H1 (cell line): ENCODE results near the gene ADAM22. TPM values are rescaled to one million over a fixed set of nuclear protein-coding genes. Genes with fewer than 3 reads are reported as not detected.

ENCODE experiments used
- CTCF ChIA-PET: fragments of 300-600 bp; sonication (Branson Sonifier 250); formaldehyde crosslinking; loops from one replicate; lab custom pipeline; 2021; ENCODE audit not compliant: partially characterized antibody; lab: Charles Lee
- POLR2A ChIA-PET: fragments of 300-600 bp; sonication (Branson Sonifier 250); formaldehyde crosslinking; loops from one replicate; lab custom pipeline; 2021; ENCODE audit warnings: inconsistent platforms; ENCODE audit not compliant: partially characterized antibody; lab: Charles Lee
- DNase-seq, 2 experiments: peaks; one replicate each; pipeline versions ENCODE4 v3.0.0 to v3.0.0-alpha.2; 2010 to 2022; ENCODE audit warnings: low spot score in 2 of 2, low read depth in 1 of 2, mixed read lengths in 1 of 2
- FAIRE-seq: peaks from 2 replicates; lab custom pipeline; 2011; peaks lifted over from hg19 to GRCh38; lab: Jason Lieb, UNC
- H2AFZ ChIP-seq: 2 replicates; pipeline ENCODE4 v1.8.1; 2012; ENCODE audit warnings: low read length, inconsistent platforms
- H2AK5ac ChIP-seq: 2 replicates; pipeline ENCODE4 v1.6.1; 2013; ENCODE audit warnings: low read depth, low read length
- H2BK120ac ChIP-seq: replicated peaks from 2 replicates; pipeline ENCODE3; 2013; ENCODE audit warnings: low read depth, low read length, inconsistent platforms
- H2BK12ac ChIP-seq: 2 replicates; pipeline ENCODE4 v1.6.1; 2013; ENCODE audit warnings: low read depth, low read length
- H2BK15ac ChIP-seq: 2 replicates; pipeline ENCODE4 v1.6.1; 2013; ENCODE audit warnings: low read length
- H2BK20ac ChIP-seq: 2 replicates; pipeline ENCODE4 v1.6.1; 2013; ENCODE audit warnings: low read length
- H2BK5ac ChIP-seq: 2 replicates; pipeline ENCODE4 v1.6.1; 2013; ENCODE audit warnings: low read depth, low read length
- H3K14ac ChIP-seq: 2 replicates; pipeline ENCODE4 v1.6.1; 2013; ENCODE audit warnings: inconsistent platforms; ENCODE audit not compliant: insufficient read length
- H3K18ac ChIP-seq: 2 replicates; pipeline ENCODE4 v1.6.1; 2013; ENCODE audit warnings: low read length; ENCODE audit errors: extremely low read depth
- H3K23ac ChIP-seq: 2 replicates; pipeline ENCODE4 v1.6.1; 2013; ENCODE audit warnings: inconsistent platforms; ENCODE audit not compliant: insufficient read length
- H3K23me2 ChIP-seq: 2 replicates; pipeline ENCODE4 v1.6.1; 2013; ENCODE audit warnings: low read depth, low read length
- H3K27ac ChIP-seq: 2 replicates; pipeline ENCODE4 v1.6.1; 2011; ENCODE audit warnings: low read depth, low read length, inconsistent platforms
- H3K27me3 ChIP-seq, 4 experiments: replicated peaks in 1 of 4; 1 replicate in 1 of 4; 2 replicates in 3 of 4; pipeline versions ENCODE4 v1.6.1 to v1.8.1; 2011 to 2013; ENCODE audit warnings: low read length in 3 of 4, mild to moderate bottlenecking in 3 of 4, inconsistent platforms in 2 of 4, mixed read lengths in 2 of 4, moderate library complexity in 1 of 4; ENCODE audit not compliant: control insufficient read depth in 3 of 4, insufficient read depth in 3 of 4; ENCODE audit errors: extremely low read depth in 1 of 4
- H3K36me3 ChIP-seq, 4 experiments: 2 replicates each; pipeline versions ENCODE4 v1.6.1 to v1.8.1; 2011 to 2013; ENCODE audit warnings: mild to moderate bottlenecking in 4 of 4, low read length in 3 of 4, moderate library complexity in 2 of 4, control low read depth in 1 of 4, inconsistent platforms in 1 of 4; ENCODE audit not compliant: insufficient read depth in 4 of 4, control insufficient read depth in 2 of 4
- H3K4ac ChIP-seq: replicated peaks from 2 replicates; pipeline ENCODE3; 2013; ENCODE audit warnings: low read length, low read depth, mixed read lengths, inconsistent platforms; ENCODE audit not compliant: insufficient read length
- H3K4me1 ChIP-seq, 4 experiments: replicated peaks in 1 of 4; 1 replicate in 1 of 4; 2 replicates in 3 of 4; pipeline versions ENCODE4 v1.6.1 to v1.8.1; 2011 to 2013; ENCODE audit warnings: low read length in 3 of 4, inconsistent platforms in 2 of 4, mixed read lengths in 1 of 4; ENCODE audit not compliant: insufficient read depth in 4 of 4, control insufficient read depth in 3 of 4
- H3K4me2 ChIP-seq, 2 experiments: 2 replicates each; pipeline versions ENCODE4 v1.6.1 to v1.8.1; 2011 to 2013; ENCODE audit warnings: low read depth in 2 of 2, low read length in 2 of 2, control low read depth in 1 of 2, inconsistent platforms in 1 of 2, mild to moderate bottlenecking in 1 of 2; ENCODE audit not compliant: insufficient read depth in 1 of 2
- H3K4me3 ChIP-seq, 4 experiments: fragments of 200-600, 300-600 bp in 1 of 4; sonication (generic), shearing (Covaris generic), sonication (Bioruptor Twin) in 1 of 4; 2 replicates each; pipeline versions ENCODE4 v1.5.1 to v1.8.1; 2011 to 2016; ENCODE audit warnings: low read length in 4 of 4, low read depth in 3 of 4, control low read depth in 2 of 4, inconsistent platforms in 2 of 4, mild to moderate bottlenecking in 2 of 4, mixed read lengths in 1 of 4, moderate library complexity in 1 of 4; ENCODE audit not compliant: insufficient read depth in 2 of 4; ENCODE audit errors: extremely low read depth in 1 of 4
- H3K56ac ChIP-seq: replicated peaks from 2 replicates; pipeline ENCODE3; 2013; ENCODE audit warnings: low read depth, mild to moderate bottlenecking, mixed read lengths, low read length, inconsistent platforms; ENCODE audit not compliant: insufficient read length
- H3K79me1 ChIP-seq: 2 replicates; pipeline ENCODE4 v1.6.1; 2013; ENCODE audit warnings: low read depth, low read length, control low read depth
- H3K79me2 ChIP-seq, 2 experiments: 2 replicates each; pipeline versions ENCODE4 v1.6.1 to v1.8.1; 2012 to 2013; ENCODE audit warnings: low read length in 2 of 2, mild to moderate bottlenecking in 2 of 2, inconsistent platforms in 1 of 2; ENCODE audit not compliant: insufficient read depth in 2 of 2, control insufficient read depth in 1 of 2
- H3K9ac ChIP-seq, 4 experiments: replicated peaks in 1 of 4; 1 replicate in 1 of 4; 2 replicates in 3 of 4; pipeline versions ENCODE4 v1.6.1 to v1.8.1; 2011 to 2013; ENCODE audit warnings: low read depth in 3 of 4, low read length in 3 of 4, control low read depth in 2 of 4, mild to moderate bottlenecking in 2 of 4, moderate library complexity in 2 of 4, inconsistent platforms in 1 of 4; ENCODE audit errors: extremely low read depth in 1 of 4
- H3K9me3 ChIP-seq, 2 experiments: 2 replicates each; pipeline versions ENCODE4 v1.6.1 to v1.8.1; 2012 to 2013; ENCODE audit warnings: mild to moderate bottlenecking in 2 of 2, moderate library complexity in 2 of 2, control low read depth in 1 of 2, inconsistent platforms in 1 of 2, low read depth in 1 of 2, low read length in 1 of 2, mixed read lengths in 1 of 2; ENCODE audit not compliant: insufficient read depth in 2 of 2
- H4K20me1 ChIP-seq, 2 experiments: replicated peaks in 1 of 2; 2 replicates each; pipeline versions ENCODE3 to v1.8.1; 2011 to 2013; ENCODE audit warnings: inconsistent platforms in 2 of 2, low read length in 2 of 2, mild to moderate bottlenecking in 1 of 2; ENCODE audit not compliant: insufficient read depth in 2 of 2, control insufficient read depth in 1 of 2
- H4K5ac ChIP-seq: 2 replicates; pipeline ENCODE4 v1.6.1; 2013; ENCODE audit warnings: low read length, low read depth, mixed read lengths, inconsistent platforms; ENCODE audit not compliant: insufficient read length
- H4K8ac ChIP-seq: 2 replicates; pipeline ENCODE4 v1.8.0; 2013; ENCODE audit warnings: mild to moderate bottlenecking, moderate library complexity, low read length, inconsistent platforms; ENCODE audit not compliant: insufficient read depth; ENCODE audit errors: extremely low read depth
- H4K91ac ChIP-seq: replicated peaks from 2 replicates; pipeline ENCODE3; 2013; ENCODE audit warnings: low read length, mixed read lengths, inconsistent platforms; ENCODE audit not compliant: insufficient read length
- JUND ChIP-seq: IDR thresholded peaks from 2 replicates; pipeline ENCODE4 v1.6.1; 2011; ENCODE audit warnings: mild to moderate bottlenecking, improper control_type of control experiment, low read length
- NRF1 ChIP-seq: IDR thresholded peaks from 2 replicates; pipeline ENCODE4 v1.6.1; 2011; ENCODE audit warnings: mild to moderate bottlenecking, low read depth, low read length, improper control_type of control experiment
- RXRA ChIP-seq: IDR thresholded peaks from 2 replicates; pipeline ENCODE4 v1.6.1; 2011; ENCODE audit warnings: low read depth, mild to moderate bottlenecking, low read length, moderate library complexity; ENCODE audit not compliant: insufficient read depth
- TCF12 ChIP-seq: IDR thresholded peaks from 2 replicates; pipeline ENCODE4 v1.6.1; 2011; ENCODE audit warnings: low read depth, mild to moderate bottlenecking, low read length
- WGBS, 2 experiments: shearing (Covaris generic) in 1 of 2; methylation state at CpG; one replicate each; pipeline versions ENCODE4 v1.1.6 to v1.1.7; 2013 to 2015; ENCODE audit warnings: low lambda C conversion rate in 2 of 2, mixed read lengths in 2 of 2, inconsistent platforms in 1 of 2, low coverage in 1 of 2, missing lambda C conversion rate in 1 of 2; ENCODE audit not compliant: insufficient replicate concordance in 2 of 2, insufficient coverage in 1 of 2, insufficient read length in 1 of 2; ENCODE audit errors: extremely low coverage in 1 of 2, missing lambda C conversion rate in 1 of 2; 5-methylcytosine and 5-hydroxymethylcytosine counted together
- polyA plus RNA-seq, 7 experiments: library from polyadenylated mRNA; depleted of rRNA in 3 of 7; stranded (reverse) in 5 of 7; unstranded in 2 of 7; fragments of >200 nt in 5 of 7; fragments of 200-250 nt in 2 of 7; gene quantifications; 1 replicate in 5 of 7; 2 replicates in 1 of 7; 4 replicates in 1 of 7; pipeline versions ENCODE4 v1.2.1 to v1.2.3, GENCODE V29; 2011 to 2013; ENCODE audit warnings: missing spikeins in 2 of 7, mixed read lengths in 2 of 7
- total RNA-seq: library from RNA; stranded (reverse); fragmentation: NEBNext Ultra II Directional; extraction: Animal tissue kit (Norgen Biotek cat#: 25700); gene quantifications from 2 replicates; pipeline ENCODE4 v1.2.1, GENCODE V29; 2021

The ADAM22 gene
- total and polyA plus RNA-seq, 2 of the 8 experiments (the other 6 are each of a cell fraction or from before 2014, with no cell fraction given): 4.6 to 21.4 TPM

DNA sequence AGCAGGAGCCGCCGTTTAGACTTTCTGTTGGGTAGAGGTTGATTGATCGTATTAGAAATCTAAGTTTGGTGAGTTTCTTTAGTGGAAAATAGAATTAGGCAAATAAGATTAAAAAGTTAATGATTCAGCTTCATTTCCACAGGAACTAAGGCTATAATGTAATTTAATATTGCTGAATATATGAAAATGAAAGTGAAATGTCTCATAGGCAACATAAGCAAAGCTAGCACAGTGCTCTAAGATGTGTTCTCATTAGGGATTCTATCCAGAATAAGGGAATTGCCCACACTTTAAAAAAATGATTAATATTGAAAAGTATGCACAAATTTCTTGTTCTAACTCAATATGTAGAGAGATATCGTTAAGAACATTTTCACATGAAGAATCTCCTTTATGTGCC is 238.8 kb downstream of the ADAM22 start:
- H3K79me2 ChIP-seq: no peaks in the 10 kb centered on the region
- no peak overlapping the region for H4K8ac ChIP-seq
- H2BK20ac ChIP-seq: no peak overlapping the region
- no peak overlapping the region for H4K5ac ChIP-seq
- POLR2A ChIA-PET: no interaction called here
- H3K36me3 ChIP-seq: no peaks in the 10 kb centered on the region; a peak in 1 of 8 replicates
- no peak overlapping the region for H2BK120ac ChIP-seq
- DNase-seq: no peak
- H3K27ac ChIP-seq: no peak overlapping the region
- H3K4me3 ChIP-seq: no peak overlapping the region
- no peak overlapping the region for H3K4me2 ChIP-seq
- no peaks in the 10 kb centered on the region for H3K23me2 ChIP-seq
- no peak overlapping the region for H2BK12ac ChIP-seq
- no peak overlapping the region for H3K23ac ChIP-seq
- H3K4me1 ChIP-seq: no peaks in the 10 kb centered on the region
- no peak overlapping the region for H3K4ac ChIP-seq
- no peak overlapping the region for H2AK5ac ChIP-seq
- H2AFZ ChIP-seq: no peak overlapping the region
- CTCF ChIA-PET: no interaction called here
- no peak overlapping the region for H2BK15ac ChIP-seq
- H3K27me3 ChIP-seq: no peaks in the 10 kb centered on the region
- no peaks in the 10 kb centered on the region for H3K9me3 ChIP-seq
- no peak overlapping the region for H3K14ac ChIP-seq
- H4K91ac ChIP-seq: no peak overlapping the region
- no peak overlapping the region for H3K56ac ChIP-seq
- no peak for FAIRE-seq
- no peak overlapping the region for H3K9ac ChIP-seq
- no peak for TF ChIP-seq NRF1
- TF ChIP-seq JUND: no peak
- TF ChIP-seq RXRA: no peak
- TF ChIP-seq TCF12: no peak
- no peak overlapping the region for H2BK5ac ChIP-seq
- no peak overlapping the region for H3K18ac ChIP-seq
- WGBS, 2 experiments: 94% methylated on average over 4 of the region's 4 CpGs; no CpG with 5 or more reads in 1 of the 2 experiments
- H3K79me1 ChIP-seq: no peaks in the 10 kb centered on the region
- H4K20me1 ChIP-seq: no peaks in the 10 kb centered on the region
